Ishikawa (cell line): ENCODE data around the gene GYS1.

Source experiments
- RAD21 ChIP-seq: IDR thresholded peaks from 2 replicates; pipeline ENCODE4 v1.6.1; 2012; ENCODE audit warnings: low read depth
- TCF12 ChIP-seq: IDR thresholded peaks from 2 replicates; pipeline ENCODE4 v1.6.1; 2012; ENCODE audit warnings: low read depth
- YY1 ChIP-seq: IDR thresholded peaks from 2 replicates; pipeline ENCODE4 v1.6.1; 2012; ENCODE audit warnings: low read depth

DNA sequence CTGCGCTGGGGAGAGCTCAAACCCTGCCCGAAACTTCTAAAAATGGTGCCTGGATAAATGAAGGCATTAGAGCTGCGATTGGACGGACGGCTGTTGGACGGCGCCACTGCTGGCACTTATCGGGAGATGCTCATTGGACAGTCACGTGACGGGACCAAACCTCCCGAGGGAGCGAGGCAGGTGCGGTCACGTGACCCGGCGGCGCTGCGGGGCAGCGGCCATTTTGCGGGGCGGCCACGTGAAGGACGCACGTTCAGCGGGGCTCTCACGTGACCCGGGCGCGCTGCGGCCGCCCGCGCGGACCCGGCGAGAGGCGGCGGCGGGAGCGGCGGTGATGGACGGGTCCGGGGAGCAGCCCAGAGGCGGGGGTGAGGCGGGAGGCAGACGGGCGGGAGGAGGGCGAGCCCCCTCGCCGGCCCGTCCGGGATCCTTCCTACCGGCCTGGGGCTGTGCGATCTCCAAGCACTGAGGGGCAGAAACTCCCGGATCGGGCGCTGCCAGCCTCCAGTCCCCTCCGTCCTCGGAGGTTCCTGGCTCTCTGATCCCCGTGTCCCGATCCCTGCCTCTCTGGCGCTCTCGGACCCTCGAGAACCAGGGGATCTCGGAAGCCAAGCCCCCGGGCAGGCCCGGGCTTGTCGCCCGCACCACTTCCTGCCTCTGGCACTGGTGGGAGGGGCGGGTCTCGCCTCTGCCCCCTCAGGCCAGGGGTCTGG is 38.4 kb downstream of the GYS1 start, which contains the start of gene BAX:
- TF ChIP-seq RAD21 (no peak), TCF12 (peak; percentile 33; the same call in 1 of the 2 replicates), YY1 (peak; percentile 99)
